Thyroid gland (tissue), 4 donors: ENCODE results near the gene NCOA5.

Experiments used
- POLR2A ChIP-seq, 2 donors: fragments of 450-650 bp; IDR thresholded peaks; one replicate each; pipeline ENCODE4 v1.6.1; 2017; ENCODE audit warnings: antibody characterized with exemption in 2 of 2, mild to moderate bottlenecking in 2 of 2, moderate library complexity in 1 of 2
- TF ChIP-seq, protein P1 (sequence below), 6 experiments: fragments of 200-600 bp in 3 of 6; fragments of 450-650 bp in 3 of 6; sonication (generic) in 3 of 6; IDR thresholded peaks; one replicate each; pipeline ENCODE4 v1.5.1; 2016 to 2019; ENCODE audit warnings: antibody characterized with exemption in 6 of 6, mild to moderate bottlenecking in 2 of 6, inconsistent platforms in 1 of 6, moderate library complexity in 1 of 6

DNA sequence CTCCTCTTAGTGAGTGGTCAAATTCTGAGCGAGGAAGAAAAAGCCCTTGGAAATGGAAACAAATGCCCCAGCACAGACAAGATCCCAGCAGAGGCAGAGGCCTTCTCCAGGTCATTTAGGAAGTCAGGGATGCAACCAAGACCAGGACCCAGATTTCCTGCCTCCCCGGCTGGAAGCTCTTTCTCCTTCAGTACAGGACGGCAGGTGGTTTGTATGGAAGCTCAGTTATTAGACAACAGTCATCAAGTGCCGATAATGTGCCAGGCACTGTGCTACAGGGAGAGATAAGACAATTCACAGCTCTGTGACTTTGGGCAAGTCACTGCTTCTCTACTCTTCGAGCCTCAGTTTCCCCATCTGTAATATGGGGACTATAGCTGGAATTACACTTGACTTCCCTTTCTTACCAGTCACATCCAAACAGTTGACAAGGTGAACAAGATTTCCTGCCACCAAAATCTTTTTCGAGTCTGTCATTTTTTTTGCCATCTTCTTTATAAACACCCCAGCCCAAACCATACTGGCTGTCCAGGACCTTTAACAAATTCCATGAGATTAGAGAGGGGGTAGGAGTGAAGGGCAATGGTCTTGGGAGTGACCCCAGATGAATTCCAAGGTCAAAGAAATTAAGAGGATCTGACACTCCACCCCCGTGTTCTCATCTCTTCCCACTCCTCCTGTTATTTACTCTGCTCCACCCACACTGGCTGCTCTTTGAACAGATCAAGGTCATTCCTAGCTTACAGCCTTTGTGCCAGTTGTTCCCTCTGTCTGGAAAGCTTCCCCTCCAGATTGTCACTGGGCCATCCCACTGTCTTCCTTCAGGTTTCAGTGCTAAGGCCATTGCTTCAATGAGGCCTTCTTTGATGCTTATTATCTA is 75.0 kb downstream of the NCOA5 start:
- no peak for TF ChIP-seq POLR2A (IDR thresholded peaks at IDR 0.05)
- TF ChIP-seq, protein P1, sequence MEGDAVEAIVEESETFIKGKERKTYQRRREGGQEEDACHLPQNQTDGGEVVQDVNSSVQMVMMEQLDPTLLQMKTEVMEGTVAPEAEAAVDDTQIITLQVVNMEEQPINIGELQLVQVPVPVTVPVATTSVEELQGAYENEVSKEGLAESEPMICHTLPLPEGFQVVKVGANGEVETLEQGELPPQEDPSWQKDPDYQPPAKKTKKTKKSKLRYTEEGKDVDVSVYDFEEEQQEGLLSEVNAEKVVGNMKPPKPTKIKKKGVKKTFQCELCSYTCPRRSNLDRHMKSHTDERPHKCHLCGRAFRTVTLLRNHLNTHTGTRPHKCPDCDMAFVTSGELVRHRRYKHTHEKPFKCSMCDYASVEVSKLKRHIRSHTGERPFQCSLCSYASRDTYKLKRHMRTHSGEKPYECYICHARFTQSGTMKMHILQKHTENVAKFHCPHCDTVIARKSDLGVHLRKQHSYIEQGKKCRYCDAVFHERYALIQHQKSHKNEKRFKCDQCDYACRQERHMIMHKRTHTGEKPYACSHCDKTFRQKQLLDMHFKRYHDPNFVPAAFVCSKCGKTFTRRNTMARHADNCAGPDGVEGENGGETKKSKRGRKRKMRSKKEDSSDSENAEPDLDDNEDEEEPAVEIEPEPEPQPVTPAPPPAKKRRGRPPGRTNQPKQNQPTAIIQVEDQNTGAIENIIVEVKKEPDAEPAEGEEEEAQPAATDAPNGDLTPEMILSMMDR (IDR thresholded peaks at IDR 0.05) = no peak
